A673 (cell line): Measurements from ENCODE around the gene PHEX.

Experiments used
- EZH2 ChIP-seq: fragments of 200-600 bp; sonication (generic); IDR thresholded peaks from 2 replicates; pipeline ENCODE4 v1.6.1; 2017; ENCODE audit warnings: borderline replicate concordance, low read depth, mild to moderate bottlenecking, mixed read lengths, antibody characterized with exemption, low read length; ENCODE audit not compliant: poor library complexity, severe bottlenecking
- TF ChIP-seq, protein P1 (sequence below): fragments of 300-800, 200-600 bp; sonication (generic); conservative IDR thresholded peaks from 2 replicates; pipeline ENCODE4 v1.5.1; 2017; ENCODE audit warnings: low read depth, mild to moderate bottlenecking, antibody characterized with exemption, low read length, moderate library complexity, mixed read lengths

GRCh38 chrX:22159071-22159470 lies 126.9 kb downstream of the PHEX start:
- TF ChIP-seq, protein P1, sequence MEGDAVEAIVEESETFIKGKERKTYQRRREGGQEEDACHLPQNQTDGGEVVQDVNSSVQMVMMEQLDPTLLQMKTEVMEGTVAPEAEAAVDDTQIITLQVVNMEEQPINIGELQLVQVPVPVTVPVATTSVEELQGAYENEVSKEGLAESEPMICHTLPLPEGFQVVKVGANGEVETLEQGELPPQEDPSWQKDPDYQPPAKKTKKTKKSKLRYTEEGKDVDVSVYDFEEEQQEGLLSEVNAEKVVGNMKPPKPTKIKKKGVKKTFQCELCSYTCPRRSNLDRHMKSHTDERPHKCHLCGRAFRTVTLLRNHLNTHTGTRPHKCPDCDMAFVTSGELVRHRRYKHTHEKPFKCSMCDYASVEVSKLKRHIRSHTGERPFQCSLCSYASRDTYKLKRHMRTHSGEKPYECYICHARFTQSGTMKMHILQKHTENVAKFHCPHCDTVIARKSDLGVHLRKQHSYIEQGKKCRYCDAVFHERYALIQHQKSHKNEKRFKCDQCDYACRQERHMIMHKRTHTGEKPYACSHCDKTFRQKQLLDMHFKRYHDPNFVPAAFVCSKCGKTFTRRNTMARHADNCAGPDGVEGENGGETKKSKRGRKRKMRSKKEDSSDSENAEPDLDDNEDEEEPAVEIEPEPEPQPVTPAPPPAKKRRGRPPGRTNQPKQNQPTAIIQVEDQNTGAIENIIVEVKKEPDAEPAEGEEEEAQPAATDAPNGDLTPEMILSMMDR, result no peak
- no peak for TF ChIP-seq EZH2
